NCI-H128 (cell line): ENCODE measurements around the gene NR4A1.

ENCODE experiments used
- DNase-seq: peaks from one replicate; lab custom pipeline; 2025; ENCODE audit not compliant: unreplicated experiment; lab: John Stamatoyannopoulos, UW

The NR4A1 gene

DNA sequence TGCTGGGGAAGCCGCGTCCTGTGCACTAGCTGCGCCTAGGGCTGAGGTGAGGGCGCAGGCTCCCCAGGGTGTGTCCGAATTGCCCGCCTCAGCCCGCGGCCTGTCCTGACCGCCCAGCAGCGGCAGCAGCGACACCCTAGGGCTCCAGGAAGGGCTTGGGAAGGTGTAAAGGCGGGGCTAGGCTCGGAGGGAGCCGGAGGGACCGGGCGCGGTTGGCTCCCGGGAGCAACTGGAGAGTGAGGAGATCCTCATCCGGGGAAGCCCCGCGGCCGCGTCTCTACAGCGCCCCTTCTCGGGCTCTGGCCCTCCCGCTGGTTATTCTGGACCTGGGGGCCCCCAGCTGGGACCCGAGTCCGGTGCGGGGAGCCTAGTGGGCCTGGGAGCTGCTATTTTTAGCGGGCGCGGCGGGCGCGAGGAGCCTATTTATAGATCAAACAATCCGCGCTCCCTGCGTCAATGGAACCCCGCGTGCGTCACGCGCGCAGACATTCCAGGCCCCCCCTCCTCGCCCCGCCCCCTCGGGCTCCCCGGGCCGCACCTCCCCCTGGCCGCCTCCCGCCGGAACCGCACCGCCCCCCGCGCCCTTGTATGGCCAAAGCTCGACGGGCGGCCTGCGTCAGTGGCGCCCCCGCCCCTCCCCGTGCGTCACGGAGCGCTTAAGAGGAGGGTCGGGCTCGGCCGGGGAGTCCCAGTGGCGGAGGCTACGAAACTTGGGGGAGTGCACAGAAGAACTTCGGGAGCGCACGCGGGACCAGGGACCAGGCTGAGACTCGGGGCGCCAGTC, at the start of gene NR4A1:
Gene NR4A1 (plus strand): TSS at position 685 of the 784 bp plus-strand sequence. CDS start 2,887 bp downstream, outside the sequence.
- DNase-seq: peak; percentile 79

DNA sequence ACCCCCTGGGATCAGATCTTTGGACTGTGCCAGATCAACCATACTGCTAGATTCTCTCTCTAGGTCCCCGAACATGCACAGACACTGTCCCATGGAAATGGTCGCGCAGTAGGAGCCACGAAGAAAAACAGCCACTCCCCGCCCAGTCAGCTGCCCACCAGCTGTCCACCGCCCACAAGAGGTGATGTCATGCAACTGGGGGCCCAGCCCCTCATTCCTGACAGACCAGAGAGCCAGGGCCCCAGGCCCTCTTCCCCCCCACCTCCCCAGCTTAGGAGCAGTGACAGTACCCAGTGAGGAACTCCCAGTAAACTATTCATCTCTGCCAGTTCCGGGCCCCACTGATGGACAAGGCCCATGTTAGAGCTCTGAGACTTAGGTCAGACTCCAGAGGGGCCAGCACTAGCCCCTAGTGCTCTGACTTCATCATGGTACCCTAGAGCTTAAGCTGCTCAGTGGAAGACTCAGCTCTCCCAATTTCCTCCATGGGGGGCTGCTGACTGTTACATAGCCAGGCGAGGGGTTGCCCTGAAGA, 48.2 kb upstream of the NR4A1 start:
- DNase-seq: no peak

DNA sequence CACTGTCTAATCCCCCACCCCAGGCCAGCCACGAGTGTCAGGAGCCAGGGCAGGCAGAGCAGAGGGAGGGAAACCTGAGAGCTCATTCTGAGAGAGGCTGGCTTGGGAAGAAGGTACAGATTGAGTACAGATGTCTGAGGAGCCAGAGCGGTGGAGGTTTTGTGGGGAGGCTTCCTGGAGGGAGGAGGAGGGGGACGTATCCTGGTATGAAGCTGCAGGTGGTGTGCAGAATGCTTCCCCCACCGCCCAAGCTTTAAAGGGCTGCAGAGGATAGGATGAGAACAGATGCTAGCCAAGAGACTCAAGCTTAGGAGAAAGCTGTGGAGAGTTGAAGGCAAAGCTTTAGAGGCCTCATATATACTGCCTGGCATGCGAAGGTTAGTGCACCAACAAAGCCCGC, 47.7 kb upstream of the NR4A1 start:
- DNase-seq: no peak

DNA sequence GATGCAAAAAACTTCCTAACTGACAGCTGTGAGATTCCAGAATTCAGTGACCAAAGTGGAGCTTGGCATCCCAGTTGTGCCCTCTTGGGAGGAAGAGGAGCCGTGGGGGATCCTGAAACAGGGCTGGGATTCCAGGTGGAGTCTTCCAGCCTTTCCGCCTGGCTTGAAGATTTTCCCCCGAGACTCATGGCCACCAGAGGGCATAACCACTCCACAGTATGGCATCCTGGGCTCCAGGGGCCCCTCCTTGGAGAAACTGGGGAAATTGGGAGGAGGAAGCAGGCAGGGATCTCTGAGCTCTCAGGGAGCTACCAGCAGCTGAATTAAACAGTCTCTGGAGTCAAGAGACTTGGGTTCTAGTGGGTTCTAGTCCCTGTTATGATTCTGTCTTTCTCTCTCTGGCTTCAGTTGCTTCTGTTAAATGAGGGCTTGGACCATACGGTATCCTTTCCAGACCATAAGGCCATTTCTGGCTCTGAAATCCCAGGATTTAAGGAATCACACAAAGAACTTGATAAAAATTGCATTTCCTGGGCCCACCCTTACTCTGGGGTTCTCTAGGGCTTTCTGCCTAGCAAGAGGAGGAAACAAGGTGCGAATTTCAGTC, 47.1 kb upstream of the NR4A1 start:
- no peak for DNase-seq

DNA sequence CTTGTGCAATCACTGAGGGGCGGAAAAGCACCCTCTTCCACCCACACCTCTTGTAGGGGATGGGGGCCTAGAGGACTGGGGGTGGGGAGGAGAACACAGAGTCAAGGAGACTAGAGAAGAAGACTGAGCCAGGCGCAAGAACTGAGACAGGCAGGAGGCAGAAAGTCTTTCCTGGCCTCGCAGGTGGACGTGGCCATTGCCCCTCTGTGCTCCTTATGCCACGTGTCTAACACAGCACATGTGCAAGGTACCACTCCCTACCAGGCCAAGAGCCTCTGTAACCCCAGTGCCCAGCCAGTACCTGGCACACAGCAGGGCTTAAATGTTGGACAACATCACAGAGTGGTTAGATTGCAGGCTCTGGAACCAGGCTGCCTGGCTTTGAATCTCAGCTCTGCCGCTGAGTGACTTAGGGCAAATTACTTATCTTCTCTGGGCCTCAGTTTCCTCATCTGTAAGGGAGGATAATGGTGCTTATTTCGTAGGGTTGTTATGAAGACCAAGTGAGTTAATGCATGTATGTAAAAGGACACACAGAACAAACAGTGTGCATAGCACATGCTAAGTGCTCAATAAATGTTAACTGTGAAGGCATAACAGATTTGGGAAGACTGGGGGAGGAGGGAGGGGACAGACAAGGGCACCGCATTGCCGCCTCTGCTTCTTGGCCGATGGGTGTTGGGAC, 45.9 kb upstream of the NR4A1 start:
- no peak for DNase-seq

DNA sequence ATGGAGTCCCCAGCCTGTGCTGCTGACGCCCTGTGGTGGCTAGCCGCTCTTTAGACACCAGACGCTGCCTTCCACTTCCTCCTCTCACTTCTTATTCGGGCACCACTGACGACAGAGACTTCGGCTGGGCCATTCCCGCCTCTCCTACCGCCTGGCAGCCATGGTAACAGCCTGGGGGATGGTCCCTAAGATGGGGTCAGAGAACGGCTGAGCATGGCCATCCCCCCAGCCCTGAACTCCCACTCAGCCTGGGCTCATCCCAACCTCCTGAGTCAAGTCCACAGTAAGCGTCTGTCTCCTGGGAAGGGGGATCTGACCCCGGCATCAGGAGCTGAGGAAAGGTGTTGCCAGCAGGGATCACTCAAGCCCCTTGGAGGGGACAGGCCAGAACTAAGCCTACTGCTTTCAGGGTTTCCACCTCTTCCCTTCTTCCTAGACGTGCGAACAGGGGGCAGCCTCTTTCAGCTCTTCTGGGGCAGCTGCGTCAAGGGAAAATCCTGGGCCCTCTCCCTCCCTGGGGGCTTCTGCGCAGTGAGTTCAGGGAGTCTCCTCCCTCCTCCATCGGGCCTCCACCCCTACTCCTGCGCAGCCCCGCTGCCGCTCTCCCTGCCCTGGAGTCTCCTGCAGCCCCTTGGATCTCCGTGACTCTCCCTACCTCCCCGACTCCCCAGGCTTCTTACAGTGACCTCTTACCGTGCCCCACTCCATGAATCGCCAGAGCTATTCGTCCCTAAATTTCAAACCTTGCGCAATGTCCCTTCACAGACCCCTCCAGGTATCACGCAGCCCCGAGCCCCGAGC, 45.1 kb upstream of the NR4A1 start:
- DNase-seq: no peak

DNA sequence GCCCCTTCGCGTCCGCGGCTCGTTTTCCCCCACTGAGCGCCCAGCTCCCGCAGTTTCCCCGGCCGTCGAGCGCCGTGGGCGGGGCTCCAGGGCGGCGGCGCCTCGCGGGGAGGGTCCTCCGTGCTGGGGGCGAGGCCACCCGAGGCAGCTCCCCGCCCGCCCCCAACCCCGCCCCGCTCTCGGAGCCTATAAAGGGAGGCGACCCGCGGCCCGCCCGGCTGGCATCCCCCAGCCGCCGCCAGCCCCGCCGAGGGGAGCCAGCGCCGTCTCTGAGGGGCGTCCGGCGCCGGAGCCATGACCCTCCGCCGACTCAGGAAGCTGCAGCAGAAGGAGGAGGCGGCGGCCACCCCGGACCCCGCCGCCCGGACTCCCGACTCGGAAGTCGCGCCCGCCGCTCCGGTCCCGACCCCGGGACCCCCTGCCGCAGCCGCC, 44.5 kb upstream of the NR4A1 start, which contains the start of gene TAMALIN:
Gene TAMALIN (plus strand): TSS at position 221 of the 432 bp plus-strand sequence. CDS start 74 bp downstream, at position 295.
- peak; percentile 61 for DNase-seq

DNA sequence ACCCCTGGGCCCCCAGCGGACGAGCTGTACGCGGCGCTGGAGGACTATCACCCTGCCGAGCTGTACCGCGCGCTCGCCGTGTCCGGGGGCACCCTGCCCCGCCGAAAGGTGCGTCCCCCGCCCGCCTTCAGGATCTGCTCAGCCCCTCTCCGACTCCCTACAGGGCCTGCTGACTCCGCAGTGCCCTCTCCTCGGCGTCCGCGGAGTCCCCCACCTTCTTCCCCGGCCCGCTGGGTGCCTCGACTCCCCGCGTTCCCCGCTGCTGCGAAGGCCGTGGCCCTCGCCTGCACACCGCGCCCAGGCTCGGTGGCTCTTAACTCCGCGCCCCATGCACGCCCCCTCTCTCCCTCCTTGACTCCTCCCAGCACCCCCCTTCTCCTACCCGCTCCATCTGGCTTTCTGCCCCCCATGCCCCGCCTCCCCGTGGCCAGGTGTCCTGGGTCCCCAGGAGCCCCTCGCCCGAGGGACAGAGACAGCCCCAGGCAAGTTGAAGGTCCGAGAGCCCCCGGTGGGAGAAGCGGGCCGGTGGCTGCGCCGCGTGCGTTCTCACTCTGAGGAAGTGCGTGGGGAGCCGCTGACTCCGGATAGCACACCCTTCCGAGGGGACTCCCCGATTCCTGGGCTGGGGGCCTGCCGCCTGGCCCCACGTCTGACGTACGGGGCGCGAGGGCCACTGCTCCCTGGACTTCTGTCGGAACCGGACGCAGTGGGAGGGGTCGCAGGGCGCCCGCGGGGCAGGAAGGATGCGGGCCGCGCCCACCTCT, 43.9 kb upstream of the NR4A1 start:
- no peak for DNase-seq

DNA sequence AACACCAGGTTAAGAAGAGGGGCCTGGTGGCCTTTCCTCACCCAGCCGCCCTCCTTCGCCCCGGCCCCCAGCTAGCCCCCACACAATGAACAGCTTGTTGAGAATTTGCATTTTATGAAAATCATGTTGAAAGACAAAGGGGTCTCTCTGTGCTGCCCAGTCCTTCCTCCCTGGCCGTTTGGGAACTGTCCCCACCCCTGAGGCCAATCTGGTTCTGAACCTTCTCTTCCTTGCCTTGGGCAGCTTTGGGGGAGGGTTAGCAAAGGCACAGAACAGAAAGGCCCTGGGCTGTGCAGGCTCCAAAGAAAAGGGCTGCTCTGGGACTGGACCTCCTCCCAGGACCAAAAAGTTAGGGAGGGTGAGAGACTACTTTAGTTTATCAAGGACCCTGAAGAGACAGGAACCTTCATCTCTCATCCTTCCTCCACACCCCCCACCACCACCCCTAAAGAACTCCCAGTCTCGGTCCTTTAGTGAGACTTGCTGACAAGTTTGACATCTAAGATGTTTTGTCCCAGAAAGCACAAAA, 43.2 kb upstream of the NR4A1 start:
- no peak for DNase-seq

DNA sequence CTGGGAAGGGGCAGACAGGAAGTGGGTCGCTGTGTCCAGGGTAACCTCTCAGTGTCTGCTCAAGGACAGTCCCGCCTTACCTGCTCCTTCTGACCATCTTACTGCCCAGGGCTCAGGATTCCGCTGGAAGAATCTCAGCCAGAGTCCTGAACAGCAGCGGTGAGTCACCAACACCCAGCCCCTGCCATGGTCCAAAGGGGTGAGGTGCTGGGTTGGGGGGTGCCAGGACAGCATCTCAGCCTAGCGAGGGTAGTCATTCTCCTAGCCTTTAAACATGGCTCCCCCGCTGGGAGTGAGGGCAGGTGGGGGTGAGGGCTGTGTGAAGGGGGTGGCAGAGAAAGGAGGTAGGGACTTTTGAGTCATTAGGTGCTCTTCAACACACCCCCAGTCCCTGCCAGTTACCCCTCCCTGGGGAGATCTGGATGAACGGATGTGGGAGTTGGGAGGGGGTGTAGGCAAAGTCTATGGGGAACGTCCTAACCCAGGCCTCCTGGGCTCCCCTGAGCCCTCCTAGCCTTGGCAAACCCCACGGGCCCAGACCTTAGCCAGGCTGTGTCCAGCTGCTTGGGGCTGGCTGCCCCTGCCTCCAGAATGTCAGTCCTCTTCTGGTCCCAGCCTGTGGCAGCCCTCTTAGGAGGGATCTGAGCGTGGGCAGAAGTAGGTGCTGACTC, 42.0 kb upstream of the NR4A1 start:
- no peak for DNase-seq

DNA sequence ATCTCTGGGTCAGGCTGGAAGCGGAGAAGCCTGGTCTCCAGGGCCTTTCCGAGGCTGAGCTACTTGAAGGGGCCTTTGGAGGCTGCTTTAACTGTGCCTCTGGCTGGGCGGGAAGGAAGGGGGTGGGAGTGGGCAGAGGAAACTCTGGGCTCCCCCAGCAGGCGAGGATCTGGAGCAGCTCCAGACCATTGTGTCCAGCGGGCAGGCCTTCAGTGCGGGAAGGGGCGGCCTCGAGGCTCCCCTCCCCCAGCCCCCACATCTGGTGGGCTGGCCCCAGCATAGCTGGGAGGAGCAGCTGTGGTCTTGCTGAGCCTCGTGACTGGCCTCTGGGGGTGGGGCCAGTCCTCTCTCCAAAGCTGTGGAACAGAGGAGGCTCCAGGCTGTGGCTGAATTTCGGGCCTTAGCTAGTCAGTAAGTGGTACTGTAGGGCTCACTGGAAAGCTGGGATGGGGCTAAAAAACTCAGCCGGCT, 41.1 kb upstream of the NR4A1 start:
- DNase-seq: no peak

DNA sequence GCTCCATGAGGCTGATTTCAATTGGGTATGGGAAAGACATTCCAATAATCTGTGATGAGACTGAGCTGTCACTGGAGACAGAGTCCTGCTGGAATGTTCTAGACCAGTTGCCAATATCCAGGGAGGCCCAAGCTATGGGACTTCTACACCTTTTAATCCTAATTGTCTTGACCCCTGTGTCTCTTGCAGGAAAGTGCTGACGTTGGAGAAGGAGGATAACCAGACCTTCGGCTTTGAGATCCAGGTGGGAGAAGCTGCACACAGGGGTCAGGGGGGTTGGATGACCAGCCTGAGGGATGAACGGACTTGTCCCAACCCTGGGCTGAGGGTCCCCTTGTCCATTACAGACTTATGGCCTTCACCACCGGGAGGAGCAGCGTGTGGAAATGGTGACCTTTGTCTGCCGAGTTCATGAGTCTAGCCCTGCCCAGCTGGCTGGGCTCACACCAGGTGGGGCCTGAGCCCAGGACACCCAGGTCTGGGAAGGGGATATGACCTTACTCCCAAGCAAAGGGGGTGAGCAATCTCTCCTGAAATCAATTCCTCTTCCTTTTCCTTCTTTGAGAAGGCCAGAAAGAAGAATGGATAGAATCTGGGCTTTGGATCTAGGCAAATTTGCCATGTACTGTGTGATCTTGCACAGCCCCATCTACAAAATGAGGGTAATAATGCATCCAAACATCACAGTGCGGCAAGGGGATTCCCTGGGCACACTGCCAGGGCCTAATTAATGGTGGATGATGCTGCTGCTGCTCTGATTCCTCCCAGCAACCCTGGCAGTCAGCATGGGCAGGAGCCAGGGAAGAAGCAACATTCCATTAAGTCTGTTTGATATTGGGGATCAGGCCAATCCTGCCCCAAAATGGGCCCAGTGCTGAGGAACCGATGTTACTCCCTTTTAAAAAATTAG, 40.3 kb upstream of the NR4A1 start:
- peak; percentile 10 for DNase-seq

DNA sequence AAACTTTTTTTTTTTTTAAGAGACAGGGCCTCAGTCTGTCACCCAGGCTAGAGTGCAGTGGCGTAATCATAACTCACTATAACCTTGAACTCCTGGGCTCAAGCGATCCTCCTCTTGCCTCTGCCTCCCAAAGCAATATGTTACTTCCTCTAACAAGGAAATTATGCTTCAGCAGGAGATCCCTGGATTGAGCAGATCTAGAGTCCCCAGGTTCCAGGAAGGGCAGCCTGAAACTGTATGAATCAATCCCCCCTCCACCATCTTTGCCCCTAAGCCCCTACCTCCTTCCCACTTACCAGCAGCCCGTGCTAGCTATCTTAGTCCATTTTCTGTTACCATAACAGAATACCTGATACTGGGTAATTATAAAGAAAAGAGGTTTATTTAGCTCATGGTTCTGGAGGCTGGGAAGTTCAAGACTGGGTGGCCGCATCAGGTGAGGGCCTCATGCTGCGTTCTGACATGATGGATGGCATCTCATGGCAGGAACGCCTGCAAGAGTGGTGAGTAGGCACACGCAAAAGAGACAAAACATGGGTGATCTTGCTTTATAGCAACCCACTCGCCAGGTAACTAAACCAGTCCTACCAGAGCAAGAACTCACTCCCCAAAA, 39.5 kb upstream of the NR4A1 start:
- no peak for DNase-seq

DNA sequence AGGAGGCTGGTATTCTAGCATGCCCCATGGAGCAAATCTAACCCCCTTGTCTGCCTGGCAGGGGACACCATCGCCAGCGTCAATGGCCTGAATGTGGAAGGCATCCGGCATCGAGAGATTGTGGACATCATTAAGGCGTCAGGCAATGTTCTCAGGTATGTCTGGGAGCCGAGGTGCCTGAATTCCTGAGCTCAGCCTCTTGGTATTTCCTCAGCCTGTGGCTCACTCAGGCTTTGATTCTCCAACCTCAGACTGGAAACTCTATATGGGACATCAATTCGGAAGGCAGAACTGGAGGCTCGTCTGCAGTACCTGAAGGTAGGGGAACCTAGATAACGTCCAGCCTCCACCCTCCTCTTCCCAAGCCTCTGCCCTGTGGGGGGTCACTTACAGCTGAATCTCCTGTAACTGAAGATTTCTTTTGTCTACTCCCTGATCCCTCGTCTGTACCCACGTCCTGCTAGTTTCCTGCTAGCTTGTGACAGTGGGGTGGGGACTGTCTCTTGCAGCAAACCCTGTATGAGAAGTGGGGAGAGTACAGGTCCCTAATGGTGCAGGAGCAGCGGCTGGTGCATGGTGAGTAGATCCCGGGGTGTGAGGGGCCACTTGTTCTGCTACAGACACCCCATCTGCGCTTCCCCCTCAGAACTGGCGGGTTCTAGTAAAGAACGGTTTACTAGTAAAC, 37.5 kb upstream of the NR4A1 start:
- no peak for DNase-seq

DNA sequence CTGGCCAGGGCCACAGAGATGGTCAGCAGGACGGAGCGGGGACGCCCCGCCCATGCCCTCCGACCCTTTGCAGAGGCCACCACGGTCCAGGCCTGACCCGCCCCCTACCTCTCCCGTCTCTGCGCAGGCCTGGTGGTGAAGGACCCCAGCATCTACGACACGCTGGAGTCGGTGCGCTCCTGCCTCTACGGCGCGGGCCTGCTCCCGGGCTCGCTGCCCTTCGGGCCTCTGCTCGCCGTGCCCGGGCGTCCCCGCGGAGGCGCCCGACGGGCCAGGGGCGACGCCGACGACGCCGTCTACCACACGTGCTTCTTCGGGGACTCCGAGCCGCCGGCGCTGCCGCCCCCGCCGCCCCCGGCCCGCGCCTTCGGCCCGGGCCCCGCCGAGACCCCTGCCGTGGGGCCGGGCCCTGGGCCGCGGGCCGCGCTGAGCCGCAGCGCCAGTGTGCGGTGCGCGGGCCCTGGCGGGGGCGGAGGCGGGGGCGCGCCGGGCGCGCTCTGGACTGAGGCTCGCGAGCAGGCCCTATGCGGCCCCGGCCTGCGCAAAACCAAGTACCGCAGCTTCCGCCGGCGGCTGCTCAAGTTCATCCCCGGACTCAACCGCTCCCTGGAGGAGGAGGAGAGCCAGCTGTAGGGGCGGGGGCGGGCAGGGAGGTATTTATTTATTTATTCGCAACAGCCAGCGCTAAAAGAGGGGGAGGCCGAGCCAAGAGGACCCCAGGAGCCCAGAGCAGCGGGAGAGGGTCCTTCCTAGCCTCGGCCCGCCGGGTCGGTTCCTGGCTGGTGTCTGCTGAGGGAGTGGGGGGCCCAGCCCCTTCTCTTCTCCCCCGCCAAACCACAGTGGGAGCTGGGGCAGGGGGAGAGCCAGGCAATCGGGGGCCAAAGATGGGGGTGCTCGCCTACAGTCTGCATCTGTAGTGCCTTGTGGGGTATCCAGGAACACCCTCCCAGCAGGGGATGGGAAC, 36.4 kb upstream of the NR4A1 start:
- DNase-seq: no peak

DNA sequence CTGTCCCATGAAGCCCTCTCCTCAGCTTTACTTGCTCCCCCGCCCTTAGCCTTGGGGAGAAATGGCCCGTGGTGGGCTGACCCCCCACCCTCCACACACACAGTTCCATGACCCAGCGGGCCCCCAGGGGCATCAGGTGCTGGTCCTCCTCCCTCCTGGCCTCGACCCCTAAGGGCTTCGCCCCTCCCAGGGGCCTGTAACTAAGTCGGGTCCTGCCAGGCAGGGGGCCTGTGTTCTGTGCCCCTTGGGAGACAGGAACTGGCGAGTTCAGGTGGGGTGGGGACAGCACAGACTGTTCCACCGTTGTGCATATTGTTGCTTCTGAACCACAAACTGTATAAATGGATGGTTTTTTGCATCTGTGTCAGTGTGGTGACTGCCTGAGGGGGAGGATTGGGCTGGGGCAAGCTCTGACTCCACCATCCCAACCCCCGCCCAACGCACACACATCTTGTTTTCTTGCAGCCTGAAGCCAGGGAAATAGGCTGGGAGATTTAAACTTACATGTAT, 35.7 kb upstream of the NR4A1 start:
- DNase-seq: no peak
